ENCODE data around the gene NDUFA7.
"Not testable (repeated sequence)": the region's sequence is repeated elsewhere in the genome, so short reads cannot be mapped to it uniquely, and the experiment has no call there.

Gene NDUFA7

DNA sequence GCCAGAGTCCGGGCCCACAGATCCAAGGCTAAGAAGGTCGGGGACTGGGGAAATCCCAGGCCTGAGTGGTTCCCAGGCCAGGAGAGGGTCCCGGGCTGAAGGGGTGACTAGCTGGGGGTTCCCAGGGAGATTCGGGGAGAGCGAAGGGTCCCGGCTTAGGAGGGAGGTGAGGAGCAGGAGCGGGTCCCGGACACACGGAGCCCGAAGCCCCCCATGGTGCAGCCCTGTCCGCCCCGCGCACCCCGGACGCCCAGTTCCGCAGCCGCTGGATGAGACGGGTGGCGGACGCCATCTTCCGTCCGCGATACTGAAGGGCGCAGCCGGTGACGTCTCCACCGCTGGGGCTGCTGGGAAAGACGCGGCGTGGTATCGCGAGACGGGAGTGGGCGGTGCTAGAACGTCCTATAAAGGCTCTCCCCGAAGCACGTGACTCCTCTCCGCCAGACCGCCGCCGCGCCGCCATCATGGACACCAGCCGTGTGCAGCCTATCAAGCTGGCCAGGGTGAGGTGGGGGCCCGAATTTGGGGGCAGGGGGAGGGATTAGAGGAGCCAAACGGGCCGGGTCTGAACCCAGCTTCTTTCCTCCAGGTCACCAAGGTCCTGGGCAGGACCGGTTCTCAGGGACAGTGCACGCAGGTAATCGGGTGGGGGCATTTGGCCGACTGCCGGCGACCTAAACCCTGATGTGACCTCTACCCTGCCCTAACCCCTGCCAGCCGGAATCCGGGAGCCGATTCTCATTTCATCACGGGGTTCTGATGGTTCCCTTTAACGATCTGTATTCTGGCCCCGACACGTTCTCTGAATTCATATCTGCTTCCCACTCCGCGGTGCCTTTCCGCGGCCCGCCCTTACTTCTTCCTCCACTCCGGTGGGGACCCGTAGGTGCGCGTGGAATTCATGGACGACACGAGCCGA, at the start of gene NDUFA7, which contains the start of gene RPS28:
Gene NDUFA7 (minus strand): TSS at position 309 of the 919 bp plus-strand sequence. CDS start 17 bp downstream, at position 292.
Gene RPS28 (plus strand): TSS at position 430 of the 919 bp plus-strand sequence. CDS start 35 bp downstream, at position 465.
- peak; percentile 91 for DNase-seq

DNA sequence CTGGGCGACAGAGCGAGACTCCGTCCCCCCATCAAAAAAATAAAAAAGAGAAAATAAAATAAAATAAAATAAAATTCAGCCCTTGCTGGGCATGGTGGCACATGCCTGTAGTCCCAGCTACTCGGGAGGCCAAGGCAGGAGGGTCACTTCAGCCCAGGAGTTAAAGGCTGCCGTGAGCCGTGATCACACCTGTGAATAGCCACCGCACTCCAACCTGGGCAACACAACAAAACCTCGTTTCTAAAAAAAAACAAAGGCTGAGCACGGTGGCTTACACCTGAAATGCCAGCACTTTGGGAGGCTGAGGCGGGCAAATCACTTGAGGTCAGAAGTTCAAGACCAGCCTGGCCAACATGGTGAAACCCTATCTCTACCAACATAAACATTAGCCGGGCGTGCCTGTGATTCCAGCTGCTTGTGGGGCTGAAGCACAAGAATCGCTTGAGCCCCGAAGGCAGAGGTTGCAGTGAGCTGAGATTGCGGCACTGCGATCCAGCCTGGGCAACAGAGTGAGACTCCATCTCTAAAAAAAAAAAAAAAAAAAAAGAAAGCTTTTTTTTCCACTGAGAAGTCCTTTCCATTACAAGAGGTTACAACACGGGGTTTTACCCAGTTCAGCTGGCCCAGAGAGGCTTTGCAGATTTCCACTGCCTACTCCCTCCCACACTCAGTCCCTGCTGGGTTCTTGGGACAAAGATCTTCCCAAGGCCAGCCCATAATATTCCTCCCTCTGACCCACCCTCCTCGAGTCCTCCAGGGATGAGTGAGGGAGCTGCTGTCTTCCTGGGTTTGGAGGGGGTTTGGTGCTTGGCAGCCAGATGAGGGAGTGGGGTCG, 49.2 kb upstream of the NDUFA7 start:
- no peak for DNase-seq

DNA sequence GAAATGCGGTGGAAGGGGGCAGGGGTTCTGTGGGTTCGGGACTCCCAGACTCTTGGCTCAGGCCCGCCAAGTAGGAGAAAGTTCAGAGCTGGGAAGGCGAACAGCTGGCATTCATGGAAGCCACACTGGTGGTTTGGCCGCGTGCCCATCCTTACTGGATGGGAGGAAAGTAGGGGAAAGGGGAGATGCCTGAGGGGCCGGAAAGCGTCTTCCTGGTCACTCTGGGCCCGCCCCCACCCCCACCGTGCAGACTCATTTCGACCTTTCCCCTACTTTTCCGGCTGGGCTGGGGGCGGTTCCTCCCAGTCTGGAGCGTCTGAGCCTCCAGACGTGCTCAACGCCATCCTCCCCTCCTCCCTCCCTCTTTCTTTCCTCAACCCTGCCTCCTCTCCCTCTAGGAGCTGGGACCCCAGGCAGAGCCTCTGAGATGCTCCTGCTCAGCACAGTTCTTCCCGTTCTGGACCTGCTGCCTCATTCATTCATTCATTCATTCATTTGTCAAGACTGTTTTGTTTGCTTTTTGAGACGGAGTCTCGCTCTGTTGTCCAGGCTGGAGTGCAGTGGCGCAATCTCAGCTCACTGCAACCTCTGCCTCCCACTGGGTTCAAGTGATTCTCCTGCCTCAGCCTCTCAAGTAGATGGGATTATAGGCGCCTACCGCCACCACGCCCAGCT, 46.3 kb upstream of the NDUFA7 start:
- no peak for DNase-seq

DNA sequence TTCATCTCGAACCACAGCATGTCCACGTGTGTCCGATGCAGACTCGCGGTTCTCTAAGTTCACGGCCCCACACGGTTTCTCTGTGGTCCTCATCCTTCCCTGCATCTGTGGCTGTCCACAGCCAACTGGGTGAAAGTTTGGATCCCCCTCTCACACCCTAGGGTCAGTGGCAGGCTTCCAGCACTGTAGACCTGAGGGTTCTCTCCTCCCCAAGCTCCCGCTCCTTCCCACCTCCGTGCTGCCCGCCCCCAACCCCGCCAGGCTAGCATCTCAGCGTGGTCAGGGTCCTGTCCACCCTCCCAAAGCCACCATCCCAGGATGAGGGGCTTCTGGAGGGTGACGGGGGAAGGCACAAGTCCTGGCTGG, 45.8 kb upstream of the NDUFA7 start:
- DNase-seq, result no peak

DNA sequence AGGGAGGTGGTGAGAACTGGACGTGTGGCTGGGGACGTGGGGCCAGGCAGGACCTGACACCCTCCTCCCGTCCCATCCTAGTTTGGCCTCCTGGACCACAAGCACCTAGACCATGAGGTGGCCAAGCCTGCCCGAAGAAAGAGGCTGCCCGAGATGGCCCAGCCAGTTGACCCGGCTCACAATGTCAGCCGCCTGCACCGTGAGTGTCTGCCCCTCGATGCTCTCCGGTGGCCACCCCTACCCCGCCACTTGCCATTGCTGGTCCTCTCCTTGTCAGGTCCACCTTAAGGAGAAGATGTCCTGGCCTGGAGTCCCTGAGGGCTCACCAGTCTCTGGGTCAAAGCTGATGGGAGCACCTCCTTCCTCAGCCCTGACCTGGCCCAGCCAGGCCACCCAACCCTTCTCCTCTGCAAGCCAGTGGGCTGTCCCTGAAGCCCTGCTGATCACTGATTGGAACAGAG, 45.0 kb upstream of the NDUFA7 start:
- no peak for DNase-seq

DNA sequence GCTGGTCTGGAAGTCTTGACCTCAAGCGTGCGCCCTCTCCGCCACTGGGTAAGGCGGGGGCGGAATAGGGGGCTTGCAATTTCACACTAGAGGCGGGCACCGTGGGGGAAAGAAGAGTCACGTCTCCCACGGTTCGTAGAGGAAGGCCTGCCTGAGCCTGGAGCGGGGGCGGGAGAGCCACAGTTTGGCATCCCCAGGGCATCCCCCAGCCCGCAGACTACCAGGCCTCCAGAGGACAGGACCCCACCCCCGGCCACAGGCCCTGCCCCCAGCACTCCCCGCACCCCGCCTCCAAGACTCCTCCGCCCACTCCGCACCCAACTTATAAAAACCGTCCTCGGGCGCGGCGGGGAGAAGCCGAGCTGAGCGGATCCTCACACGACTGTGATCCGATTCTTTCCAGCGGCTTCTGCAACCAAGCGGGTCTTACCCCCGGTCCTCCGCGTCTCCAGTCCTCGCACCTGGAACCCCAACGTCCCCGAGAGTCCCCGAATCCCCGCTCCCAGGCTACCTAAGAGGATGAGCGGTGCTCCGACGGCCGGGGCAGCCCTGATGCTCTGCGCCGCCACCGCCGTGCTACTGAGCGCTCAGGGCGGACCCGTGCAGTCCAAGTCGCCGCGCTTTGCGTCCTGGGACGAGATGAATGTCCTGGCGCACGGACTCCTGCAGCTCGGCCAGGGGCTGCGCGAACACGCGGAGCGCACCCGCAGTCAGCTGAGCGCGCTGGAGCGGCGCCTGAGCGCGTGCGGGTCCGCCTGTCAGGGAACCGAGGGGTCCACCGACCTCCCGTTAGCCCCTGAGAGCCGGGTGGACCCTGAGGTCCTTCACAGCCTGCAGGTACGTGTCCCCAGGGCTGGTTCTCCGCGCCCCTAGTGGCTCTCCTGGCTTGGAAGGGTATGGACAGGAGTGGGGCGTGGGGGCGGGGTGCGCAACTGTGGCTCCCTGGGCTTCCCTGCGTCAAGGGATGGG, 42.9 kb upstream of the NDUFA7 start, which contains the start of gene ANGPTL4:
Gene ANGPTL4 (plus strand): TSS at position 353 of the 969 bp plus-strand sequence. CDS start 167 bp downstream, at position 520.
- no peak for DNase-seq

DNA sequence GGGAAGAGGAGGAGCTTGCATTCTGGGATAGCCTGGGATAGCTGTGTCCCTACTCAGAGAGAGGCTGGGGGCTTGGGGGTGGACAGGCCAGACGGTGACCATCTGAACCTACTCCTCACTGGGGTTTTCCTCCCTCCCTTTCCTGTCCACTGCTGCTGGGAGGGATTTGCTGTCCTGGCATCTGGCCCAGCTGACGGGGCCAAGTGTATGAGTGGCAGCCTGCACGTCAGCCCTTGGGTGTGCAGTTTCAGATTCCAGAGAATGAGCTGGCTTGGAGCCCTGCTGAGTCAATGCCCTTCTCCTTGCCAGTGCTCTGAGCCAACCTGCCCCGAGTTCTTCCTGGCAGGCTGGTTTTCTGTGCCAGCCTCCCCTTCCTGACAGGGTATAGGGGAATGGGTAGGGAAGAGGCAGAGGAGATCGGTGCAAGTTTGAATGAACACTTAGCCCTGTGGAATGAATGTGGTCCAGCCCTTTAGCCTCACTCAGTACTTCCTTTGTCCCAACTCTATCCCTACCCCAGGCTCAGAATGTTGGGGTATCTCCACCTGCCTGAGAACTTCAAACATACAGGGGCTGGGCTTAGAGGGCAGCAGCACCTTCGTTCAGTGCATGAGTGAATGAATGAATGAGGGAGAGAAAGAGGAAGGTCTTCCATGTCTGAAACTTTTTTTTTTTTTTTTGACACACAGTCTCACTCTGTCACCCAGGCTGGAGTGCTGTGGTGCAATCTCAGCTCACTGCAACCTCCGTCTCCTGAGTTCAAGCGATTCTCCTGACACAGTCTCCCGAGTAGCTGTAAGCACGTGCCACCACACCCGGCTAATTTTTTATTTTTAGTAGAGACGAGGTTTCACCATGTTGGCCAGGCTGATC, 41.0 kb upstream of the NDUFA7 start:
- no peak for DNase-seq

DNA sequence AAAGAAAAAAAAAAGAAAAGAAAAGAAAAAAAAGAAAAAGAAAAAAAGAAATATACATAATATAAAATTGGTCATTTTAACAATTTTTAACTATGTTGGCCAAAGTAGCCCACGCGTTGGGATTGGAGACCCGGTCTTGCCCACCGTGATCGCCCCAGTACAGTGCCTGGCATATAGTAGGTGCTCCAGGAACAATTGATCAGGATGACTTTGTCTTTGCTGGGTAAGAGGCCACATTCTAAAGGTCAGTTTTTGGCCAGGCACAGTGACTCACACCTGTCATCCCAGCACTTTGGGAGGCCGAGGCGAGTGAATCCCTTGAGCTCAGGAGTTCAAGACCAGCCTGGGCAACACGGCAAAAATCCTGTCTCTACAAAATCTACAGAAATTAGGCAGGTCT, 39.0 kb upstream of the NDUFA7 start:
- no peak for DNase-seq

DNA sequence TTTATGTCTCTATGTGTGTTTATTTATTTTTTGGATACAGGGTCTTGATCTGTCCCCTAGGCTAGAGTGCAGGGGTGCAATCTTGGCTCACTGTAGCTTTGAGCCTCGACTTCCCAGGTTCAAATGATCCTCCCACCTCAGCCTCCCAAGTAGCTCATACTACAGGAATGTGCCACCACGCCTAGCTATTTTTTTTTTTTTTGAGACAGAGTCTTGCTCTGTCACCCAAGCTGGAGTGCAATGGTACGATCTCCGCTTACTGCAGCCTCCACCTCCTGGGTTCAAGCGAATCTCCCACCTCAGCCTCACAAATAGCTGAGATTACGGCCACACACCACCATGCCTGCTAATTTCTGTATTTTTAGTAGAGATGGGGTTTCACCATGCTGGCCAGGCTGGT, 37.8 kb upstream of the NDUFA7 start:
- no peak for DNase-seq

DNA sequence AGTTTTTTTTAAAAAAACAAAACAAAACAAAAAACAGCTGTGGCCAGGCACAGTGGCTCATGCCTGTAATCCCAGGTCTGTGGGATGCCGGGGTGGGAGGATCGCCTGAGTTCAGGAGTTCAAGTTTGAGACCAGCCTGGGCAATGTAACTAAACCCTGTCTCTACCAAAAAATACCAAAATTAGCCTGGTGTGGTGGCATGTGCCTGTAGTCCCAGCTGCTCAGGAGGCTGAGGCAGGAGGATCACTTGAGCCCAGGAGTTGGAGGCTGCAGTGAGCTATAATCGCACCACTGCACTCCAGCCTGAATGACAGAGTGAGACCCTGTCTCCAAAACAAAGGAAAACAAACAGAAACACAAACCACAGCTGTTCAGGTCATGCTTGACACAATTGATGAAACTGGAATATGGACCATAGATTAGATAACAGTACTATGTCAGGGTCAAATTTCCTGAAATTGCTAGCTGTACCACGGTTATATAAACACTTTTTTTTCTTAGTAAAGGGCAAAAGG, 35.9 kb upstream of the NDUFA7 start:
- no peak for DNase-seq

DNA sequence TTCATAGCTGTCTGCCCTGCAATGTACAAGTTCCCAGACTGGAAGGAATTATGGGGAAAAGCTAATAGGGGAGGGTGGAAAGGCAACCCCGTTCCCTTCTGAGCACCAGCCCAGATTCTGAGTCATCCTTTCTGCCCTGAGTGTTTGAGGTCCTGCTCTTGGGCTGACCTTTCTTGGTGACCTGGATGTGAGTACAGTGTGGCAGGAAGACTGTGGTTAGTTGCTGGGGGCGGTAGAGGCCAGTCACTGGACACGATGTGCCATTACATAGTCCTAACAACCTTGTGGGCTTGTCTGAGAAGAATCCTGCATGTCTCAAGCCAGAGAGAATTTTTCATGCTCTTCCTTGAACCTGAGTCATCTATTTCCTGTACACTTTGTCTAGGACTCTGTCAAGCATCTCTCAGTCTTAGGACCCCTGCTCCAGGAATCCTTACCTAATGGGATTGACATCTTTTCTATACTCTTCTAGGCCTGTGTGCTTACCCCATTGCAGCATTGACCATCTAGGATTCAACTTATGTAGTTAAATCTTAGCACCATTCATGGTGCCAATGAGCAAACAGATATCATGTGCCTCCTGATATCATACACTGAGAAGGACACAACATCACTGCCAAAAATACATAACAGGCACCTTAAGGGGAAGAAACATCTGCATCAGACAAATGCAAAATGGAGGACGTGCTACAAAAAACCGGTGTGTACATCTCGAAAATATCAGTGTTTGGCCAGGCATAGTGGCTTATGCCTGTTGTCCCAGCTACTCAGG, 34.6 kb upstream of the NDUFA7 start:
- DNase-seq, result no peak

DNA sequence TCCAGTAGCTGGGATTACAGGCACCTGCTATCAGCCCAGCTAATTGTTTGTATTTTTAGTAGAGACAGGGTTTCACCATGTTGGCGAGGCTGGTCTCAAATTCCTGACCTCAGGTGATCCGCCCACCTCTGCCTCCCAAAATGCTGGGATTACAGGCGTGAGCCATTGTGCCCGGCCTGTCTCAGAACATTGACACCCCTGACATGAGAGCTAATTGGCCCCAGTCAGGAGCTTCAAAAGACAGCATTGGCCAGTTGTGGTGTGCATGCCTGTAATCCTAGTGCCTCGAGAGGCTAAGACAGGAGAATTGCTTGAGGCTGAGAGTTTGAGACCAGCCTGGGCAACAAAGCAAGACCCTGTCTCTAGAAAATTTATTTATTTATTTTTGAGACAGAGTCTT, 31.7 kb upstream of the NDUFA7 start:
- DNase-seq, result not testable (repeated sequence)

DNA sequence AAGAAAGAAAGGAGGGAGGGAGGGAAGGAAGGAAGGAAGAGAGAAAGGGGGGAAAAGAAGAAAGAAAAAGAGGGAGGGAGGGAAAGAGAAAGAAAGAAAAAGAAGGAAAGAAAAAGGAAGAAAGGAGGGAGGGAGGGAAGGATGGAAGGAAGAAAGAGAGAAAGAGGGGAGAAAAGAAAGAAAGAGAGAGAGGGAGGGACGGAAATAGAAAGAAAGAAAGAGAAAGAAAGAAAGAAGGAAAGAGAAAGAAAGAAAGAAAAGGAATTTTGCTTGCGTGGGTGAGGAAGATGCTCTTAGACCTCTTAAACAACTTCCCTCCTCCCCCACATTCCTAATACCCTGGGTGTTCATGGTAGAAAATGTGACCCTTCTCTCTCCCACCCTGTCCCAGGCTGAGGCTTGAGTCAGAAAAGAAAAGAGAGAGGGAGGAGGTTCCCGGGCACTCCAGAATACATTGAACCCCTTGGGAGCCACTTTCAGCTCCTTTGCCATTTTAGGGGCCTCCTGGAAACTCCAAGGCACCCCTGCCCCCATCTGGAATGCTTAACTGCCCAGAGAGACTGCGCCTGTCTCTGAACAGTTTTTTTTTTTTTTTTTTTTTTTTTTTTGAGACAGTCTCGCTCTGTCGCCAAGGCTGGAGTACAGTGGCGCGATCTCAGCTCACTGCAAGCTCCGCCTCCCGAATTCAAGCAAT, 31.1 kb upstream of the NDUFA7 start:
- DNase-seq, result no peak

DNA sequence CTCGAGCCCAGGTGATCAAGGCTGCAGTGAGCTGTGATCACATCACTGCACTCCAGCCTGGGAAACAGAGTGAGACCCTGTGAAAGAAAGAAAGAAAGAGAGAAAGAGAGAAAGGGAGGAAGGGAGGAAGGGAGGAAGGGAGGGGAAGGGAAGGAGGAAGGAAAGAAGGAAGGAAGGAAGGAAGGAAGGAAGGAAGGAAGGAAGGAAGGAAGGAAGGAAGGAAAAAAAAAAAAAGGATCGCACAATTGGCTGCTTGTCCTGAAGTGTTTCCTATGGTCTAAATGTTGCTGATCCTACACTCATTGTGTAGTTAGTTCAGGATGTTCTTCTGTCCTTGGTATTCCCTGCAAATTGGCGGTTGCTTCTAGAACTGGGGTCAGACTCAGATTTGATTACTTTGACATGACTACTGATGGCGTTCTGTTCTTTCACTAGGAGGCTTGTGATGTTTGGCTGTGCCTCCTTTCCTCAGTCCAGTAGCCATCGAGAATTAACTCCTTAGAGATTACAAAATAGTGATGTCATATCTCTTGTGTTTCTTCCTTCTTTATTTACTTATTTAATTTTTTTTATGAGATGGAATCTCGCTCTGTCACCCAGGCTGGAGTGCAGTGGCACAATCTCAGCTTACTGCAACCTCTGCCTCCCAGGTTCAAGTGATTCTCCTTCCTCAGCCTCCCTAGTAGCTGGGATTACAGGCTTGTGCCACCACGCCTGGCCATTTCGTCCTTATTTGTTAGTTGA, 28.6 kb upstream of the NDUFA7 start:
- not testable (repeated sequence) for DNase-seq

DNA sequence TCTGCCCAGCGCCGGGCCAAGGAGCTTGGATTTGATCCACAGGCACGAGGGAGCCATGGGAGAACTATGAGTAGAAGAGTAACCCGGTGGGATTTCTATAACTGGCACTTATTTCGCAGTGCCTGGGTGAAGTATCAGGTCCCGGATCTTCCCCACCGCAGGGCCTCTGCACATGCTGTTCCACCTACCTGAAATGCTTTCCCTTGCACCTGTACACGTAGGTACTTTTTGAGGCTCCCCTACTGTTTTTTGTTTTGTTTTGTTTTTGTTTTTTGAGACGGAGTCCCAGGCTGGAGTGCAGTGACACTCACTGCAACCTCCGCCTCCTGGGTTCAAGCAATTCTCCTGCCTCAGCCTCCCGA, 22.3 kb upstream of the NDUFA7 start:
- no peak for DNase-seq

DNA sequence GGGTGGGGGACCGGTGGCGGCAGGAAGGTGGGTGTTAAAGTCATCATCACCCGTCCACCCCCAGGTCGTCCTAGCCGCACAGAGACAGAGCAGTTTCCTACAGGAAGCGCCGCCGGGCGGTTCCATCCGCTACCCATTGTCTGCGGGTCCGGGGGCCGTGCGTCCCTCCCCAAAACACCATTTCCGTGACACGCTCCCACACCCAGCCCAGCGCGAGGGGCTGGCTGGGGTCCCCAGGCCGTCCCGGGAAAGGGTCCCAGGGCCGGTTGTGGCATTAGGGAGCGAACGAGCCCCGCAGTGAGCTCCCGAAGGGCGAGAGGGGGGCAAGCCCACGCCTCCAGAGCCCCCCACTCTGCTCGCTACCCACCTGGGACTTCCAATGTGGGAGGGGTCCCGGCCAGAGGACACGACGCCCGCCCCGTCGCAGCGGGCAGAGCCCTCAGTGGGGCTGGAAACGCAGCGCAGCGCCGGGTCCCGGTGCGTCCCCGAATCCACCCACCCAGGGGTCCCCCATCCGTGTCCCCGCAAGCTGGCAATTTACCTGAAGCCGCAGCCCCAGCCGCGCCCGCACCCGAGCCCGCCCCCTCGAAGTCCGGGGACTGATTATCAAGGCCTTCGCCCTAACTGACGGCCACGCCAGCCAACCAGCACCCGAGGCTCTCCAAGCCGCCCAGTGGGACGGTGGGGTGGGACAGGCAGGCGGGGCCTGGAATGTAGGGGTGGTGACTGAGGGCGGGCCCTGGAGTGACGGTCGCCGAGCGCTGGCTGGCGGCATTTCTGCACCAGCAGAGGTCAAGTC, 21.7 kb upstream of the NDUFA7 start, which contains the start of gene KANK3:
Gene KANK3 (minus strand): TSS at position 579 of the 799 bp plus-strand sequence. CDS start 5,434 bp downstream, outside the sequence.
- DNase-seq, result peak; percentile 46

DNA sequence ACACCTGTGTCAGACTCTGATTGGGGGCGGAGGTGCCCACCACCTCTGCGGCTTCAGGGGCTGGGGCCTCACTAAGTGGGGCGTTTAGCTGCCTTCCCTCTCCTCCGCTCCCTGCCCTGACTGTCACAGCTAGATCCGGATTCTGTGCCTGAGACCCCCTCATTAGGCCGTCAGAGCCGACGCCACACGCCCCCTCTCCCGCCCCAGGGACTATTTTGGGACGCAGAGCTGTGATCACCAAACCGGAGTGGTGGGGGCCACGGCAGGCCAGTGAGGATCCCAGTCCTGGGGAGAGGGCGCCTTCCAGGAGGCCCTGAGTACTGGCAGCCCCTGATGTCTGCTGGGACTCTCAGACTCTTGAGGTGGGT, 21.1 kb upstream of the NDUFA7 start:
- no peak for DNase-seq
